Epithelial cell of proximal tubule (primary cell): ENCODE measurements around the gene ATG2B. TPM values are rescaled to one million over a fixed set of nuclear protein-coding genes. Genes with fewer than 3 reads are reported as not detected.
"Not testable (repeated sequence)": the region's sequence is repeated elsewhere in the genome, so short reads cannot be mapped to it uniquely, and the experiment has no call there.

Source experiments
- DNase-seq: peaks from one replicate; pipeline ENCODE4 v3.0.0-alpha.2; 2011; ENCODE audit warnings: low read depth
- H3K4me3 ChIP-seq: 2 replicates; pipeline ENCODE4 v1.5.1; 2011; ENCODE audit warnings: low read depth, mild to moderate bottlenecking, low read length
- total RNA-seq: library from RNA; depleted of rRNA; stranded (reverse); fragments of >200 nt; gene quantifications from 2 replicates; pipeline ENCODE4 v1.2.3, GENCODE V29; 2015
- TF ChIP-seq, protein P1 (sequence below): conservative IDR thresholded peaks from 2 replicates; pipeline ENCODE4 v1.5.1; 2012; ENCODE audit warnings: low read depth, mild to moderate bottlenecking, low read length

The ATG2B gene
- total RNA-seq, 1 donor from 2014 or later: 8.6 TPM

DNA sequence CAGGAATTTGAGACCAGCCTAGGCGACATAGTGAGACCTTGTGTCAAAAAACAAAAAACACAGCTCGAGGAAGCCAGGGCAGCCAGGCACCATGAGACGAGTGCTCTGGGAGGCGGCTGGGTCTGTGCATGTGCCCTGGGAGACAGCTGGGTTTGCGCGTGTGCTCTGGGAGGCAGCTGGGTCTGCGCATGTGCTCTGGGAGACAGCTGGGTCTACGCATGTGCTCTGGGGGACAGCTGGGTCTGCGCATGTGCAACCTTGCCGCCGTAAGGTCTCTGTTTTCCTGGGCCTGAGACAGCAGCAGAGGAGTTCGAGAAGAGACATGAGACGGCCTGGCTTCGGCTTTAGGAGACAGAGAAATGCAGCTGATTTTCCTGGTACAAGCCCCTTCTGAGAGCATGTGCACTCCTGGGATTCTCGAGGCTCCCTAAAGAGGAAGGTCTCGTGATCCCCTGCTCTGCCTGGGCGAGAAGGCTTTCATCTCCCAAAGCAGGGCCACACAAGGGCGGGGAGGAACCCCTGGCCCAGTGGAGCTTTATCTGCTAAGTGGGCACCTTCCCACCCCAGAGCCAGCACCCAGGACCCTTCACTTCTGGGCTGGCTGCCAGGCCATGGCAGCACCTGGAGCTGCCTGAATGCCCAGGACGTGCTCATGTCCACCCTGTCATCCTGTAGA lies 110.7 kb downstream of the ATG2B start:
- DNase-seq: no peak
- no peak overlapping the region for H3K4me3 ChIP-seq
- TF ChIP-seq, protein P1, sequence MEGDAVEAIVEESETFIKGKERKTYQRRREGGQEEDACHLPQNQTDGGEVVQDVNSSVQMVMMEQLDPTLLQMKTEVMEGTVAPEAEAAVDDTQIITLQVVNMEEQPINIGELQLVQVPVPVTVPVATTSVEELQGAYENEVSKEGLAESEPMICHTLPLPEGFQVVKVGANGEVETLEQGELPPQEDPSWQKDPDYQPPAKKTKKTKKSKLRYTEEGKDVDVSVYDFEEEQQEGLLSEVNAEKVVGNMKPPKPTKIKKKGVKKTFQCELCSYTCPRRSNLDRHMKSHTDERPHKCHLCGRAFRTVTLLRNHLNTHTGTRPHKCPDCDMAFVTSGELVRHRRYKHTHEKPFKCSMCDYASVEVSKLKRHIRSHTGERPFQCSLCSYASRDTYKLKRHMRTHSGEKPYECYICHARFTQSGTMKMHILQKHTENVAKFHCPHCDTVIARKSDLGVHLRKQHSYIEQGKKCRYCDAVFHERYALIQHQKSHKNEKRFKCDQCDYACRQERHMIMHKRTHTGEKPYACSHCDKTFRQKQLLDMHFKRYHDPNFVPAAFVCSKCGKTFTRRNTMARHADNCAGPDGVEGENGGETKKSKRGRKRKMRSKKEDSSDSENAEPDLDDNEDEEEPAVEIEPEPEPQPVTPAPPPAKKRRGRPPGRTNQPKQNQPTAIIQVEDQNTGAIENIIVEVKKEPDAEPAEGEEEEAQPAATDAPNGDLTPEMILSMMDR: no peak

DNA sequence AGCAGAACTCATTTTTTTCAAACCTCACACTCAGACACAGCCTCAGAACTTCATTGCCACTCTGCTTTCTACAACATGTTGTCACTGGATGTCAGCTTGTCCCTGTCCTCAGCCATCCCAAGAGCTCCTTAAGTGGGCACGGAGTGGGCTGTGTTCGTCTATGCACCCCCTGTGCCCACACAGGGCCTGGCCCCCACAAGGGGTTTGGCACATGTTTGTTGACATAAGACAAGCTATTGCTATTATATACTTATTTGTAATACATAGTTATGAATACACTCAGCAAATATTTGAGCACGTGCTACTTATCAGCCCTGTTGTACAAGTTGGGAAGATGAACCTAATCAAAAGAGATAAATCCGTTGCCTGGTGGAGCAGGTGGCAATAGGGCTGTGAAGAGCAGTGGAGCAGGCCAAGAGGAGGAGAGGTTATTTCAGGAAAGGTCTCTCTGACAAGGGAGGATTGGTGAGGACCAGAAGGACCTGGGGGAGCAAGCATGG lies 111.4 kb downstream of the ATG2B start:
- H3K4me3 ChIP-seq: no peak overlapping the region
- TF ChIP-seq, protein P1: no peak
- no peak for DNase-seq

DNA sequence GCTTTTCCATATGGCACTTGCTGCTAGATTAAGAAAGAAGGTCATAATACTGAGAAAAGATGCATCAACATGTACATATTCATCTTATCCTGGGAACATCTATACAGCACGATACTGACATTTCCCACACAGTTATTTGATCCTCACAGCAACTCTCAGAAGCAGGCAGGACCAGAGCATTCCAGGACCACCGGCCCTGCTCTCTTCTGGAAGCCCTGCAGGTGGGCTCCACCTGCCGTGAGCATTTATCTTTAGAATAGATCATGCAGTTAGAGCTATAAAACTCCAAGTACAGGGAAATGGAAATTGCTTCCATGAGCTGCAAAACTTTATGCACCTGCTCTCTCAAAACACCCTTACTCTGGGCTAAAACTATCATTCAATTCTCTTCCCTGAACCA lies 112.7 kb downstream of the ATG2B start:
- H3K4me3 ChIP-seq: no peak overlapping the region
- DNase-seq: no peak
- TF ChIP-seq, protein P1: no peak

DNA sequence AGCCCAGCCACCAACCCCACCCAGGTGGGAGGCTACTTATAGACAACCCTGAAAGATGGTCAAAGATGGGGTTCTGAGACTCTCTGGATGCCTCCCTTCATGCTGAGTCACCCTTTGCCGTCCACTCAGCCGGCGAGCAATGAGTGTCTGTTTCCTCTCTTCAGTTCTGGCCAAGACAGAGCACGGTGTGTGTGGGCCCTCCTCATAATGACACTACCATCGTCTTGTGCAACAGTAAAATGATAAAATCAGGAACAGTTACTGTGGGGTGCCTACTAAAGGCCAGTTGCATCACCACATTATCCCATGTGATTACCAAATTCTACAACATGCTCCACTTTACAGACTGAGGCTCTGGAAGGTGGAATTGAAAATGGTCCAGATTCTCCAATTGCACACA lies 114.1 kb downstream of the ATG2B start:
- DNase-seq: no peak
- TF ChIP-seq, protein P1: no peak
- H3K4me3 ChIP-seq: no peak overlapping the region

- no peak for DNase-seq
- no peak overlapping the region for H3K4me3 ChIP-seq
- TF ChIP-seq, protein P1: no peak
Measured at GRCh38 chr14:96247031-96247430, 116.1 kb downstream of the ATG2B start.

- H3K4me3 ChIP-seq: no peak overlapping the region
- no peak for DNase-seq
- TF ChIP-seq, protein P1: no peak
Measured at GRCh38 chr14:96246539-96246847, 116.6 kb downstream of the ATG2B start.

- no peak for DNase-seq
- no peak overlapping the region for H3K4me3 ChIP-seq
- TF ChIP-seq, protein P1: no peak
Measured at GRCh38 chr14:96245710-96246538, 117.2 kb downstream of the ATG2B start.

DNA sequence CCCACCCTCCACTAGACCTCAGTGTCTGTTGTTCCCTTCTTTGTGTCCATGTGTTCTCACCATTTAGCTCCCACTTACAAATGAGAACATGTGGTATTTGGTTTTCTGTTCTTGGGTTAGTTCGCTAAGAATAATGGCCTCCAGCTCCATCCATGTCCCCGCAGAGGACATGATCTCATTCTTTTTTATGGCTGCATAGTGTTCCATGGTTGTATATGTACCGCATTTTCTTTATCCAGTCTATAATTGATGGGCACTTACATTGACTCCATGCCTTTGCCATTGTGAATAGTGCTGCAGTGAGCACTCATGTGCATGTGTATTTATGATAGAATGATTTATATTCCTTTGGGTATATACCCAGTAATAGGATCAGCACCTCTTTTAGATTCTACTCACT lies 118.1 kb downstream of the ATG2B start:
- H3K4me3 ChIP-seq, DNase-seq: not testable (repeated sequence)
